H1 (cell line): ENCODE data around the gene GRM1. TPM values are rescaled to one million over a fixed set of nuclear protein-coding genes. Genes with fewer than 3 reads are reported as not detected.

Source experiments
- CTCF ChIA-PET: fragments of 300-600 bp; sonication (Branson Sonifier 250); formaldehyde crosslinking; loops from one replicate; lab custom pipeline; 2021; ENCODE audit not compliant: partially characterized antibody; lab: Charles Lee
- POLR2A ChIA-PET: fragments of 300-600 bp; sonication (Branson Sonifier 250); formaldehyde crosslinking; loops from one replicate; lab custom pipeline; 2021; ENCODE audit warnings: inconsistent platforms; ENCODE audit not compliant: partially characterized antibody; lab: Charles Lee
- DNase-seq, 2 experiments: peaks; one replicate each; pipeline versions ENCODE4 v3.0.0 to v3.0.0-alpha.2; 2010 to 2022; ENCODE audit warnings: low spot score in 2 of 2, low read depth in 1 of 2, mixed read lengths in 1 of 2
- FAIRE-seq: peaks from 2 replicates; lab custom pipeline; 2011; peaks lifted over from hg19 to GRCh38; lab: Jason Lieb, UNC
- H2AFZ ChIP-seq: 2 replicates; pipeline ENCODE4 v1.8.1; 2012; ENCODE audit warnings: low read length, inconsistent platforms
- H2AK5ac ChIP-seq: 2 replicates; pipeline ENCODE4 v1.6.1; 2013; ENCODE audit warnings: low read depth, low read length
- H2BK120ac ChIP-seq: replicated peaks from 2 replicates; pipeline ENCODE3; 2013; ENCODE audit warnings: low read depth, low read length, inconsistent platforms
- H2BK12ac ChIP-seq: 2 replicates; pipeline ENCODE4 v1.6.1; 2013; ENCODE audit warnings: low read depth, low read length
- H2BK15ac ChIP-seq: 2 replicates; pipeline ENCODE4 v1.6.1; 2013; ENCODE audit warnings: low read length
- H2BK20ac ChIP-seq: 2 replicates; pipeline ENCODE4 v1.6.1; 2013; ENCODE audit warnings: low read length
- H2BK5ac ChIP-seq: 2 replicates; pipeline ENCODE4 v1.6.1; 2013; ENCODE audit warnings: low read depth, low read length
- H3K14ac ChIP-seq: 2 replicates; pipeline ENCODE4 v1.6.1; 2013; ENCODE audit warnings: inconsistent platforms; ENCODE audit not compliant: insufficient read length
- H3K18ac ChIP-seq: 2 replicates; pipeline ENCODE4 v1.6.1; 2013; ENCODE audit warnings: low read length; ENCODE audit errors: extremely low read depth
- H3K23ac ChIP-seq: 2 replicates; pipeline ENCODE4 v1.6.1; 2013; ENCODE audit warnings: inconsistent platforms; ENCODE audit not compliant: insufficient read length
- H3K23me2 ChIP-seq: 2 replicates; pipeline ENCODE4 v1.6.1; 2013; ENCODE audit warnings: low read depth, low read length
- H3K27ac ChIP-seq: 2 replicates; pipeline ENCODE4 v1.6.1; 2011; ENCODE audit warnings: low read depth, low read length, inconsistent platforms
- H3K27me3 ChIP-seq, 4 experiments: replicated peaks in 1 of 4; 1 replicate in 1 of 4; 2 replicates in 3 of 4; pipeline versions ENCODE4 v1.6.1 to v1.8.1; 2011 to 2013; ENCODE audit warnings: low read length in 3 of 4, mild to moderate bottlenecking in 3 of 4, inconsistent platforms in 2 of 4, mixed read lengths in 2 of 4, moderate library complexity in 1 of 4; ENCODE audit not compliant: control insufficient read depth in 3 of 4, insufficient read depth in 3 of 4; ENCODE audit errors: extremely low read depth in 1 of 4
- H3K36me3 ChIP-seq, 4 experiments: 2 replicates each; pipeline versions ENCODE4 v1.6.1 to v1.8.1; 2011 to 2013; ENCODE audit warnings: mild to moderate bottlenecking in 4 of 4, low read length in 3 of 4, moderate library complexity in 2 of 4, control low read depth in 1 of 4, inconsistent platforms in 1 of 4; ENCODE audit not compliant: insufficient read depth in 4 of 4, control insufficient read depth in 2 of 4
- H3K4ac ChIP-seq: replicated peaks from 2 replicates; pipeline ENCODE3; 2013; ENCODE audit warnings: low read length, low read depth, mixed read lengths, inconsistent platforms; ENCODE audit not compliant: insufficient read length
- H3K4me1 ChIP-seq, 4 experiments: replicated peaks in 1 of 4; 1 replicate in 1 of 4; 2 replicates in 3 of 4; pipeline versions ENCODE4 v1.6.1 to v1.8.1; 2011 to 2013; ENCODE audit warnings: low read length in 3 of 4, inconsistent platforms in 2 of 4, mixed read lengths in 1 of 4; ENCODE audit not compliant: insufficient read depth in 4 of 4, control insufficient read depth in 3 of 4
- H3K4me2 ChIP-seq, 2 experiments: 2 replicates each; pipeline versions ENCODE4 v1.6.1 to v1.8.1; 2011 to 2013; ENCODE audit warnings: low read depth in 2 of 2, low read length in 2 of 2, control low read depth in 1 of 2, inconsistent platforms in 1 of 2, mild to moderate bottlenecking in 1 of 2; ENCODE audit not compliant: insufficient read depth in 1 of 2
- H3K4me3 ChIP-seq, 4 experiments: fragments of 200-600, 300-600 bp in 1 of 4; sonication (generic), shearing (Covaris generic), sonication (Bioruptor Twin) in 1 of 4; 2 replicates each; pipeline versions ENCODE4 v1.5.1 to v1.8.1; 2011 to 2016; ENCODE audit warnings: low read length in 4 of 4, low read depth in 3 of 4, control low read depth in 2 of 4, inconsistent platforms in 2 of 4, mild to moderate bottlenecking in 2 of 4, mixed read lengths in 1 of 4, moderate library complexity in 1 of 4; ENCODE audit not compliant: insufficient read depth in 2 of 4; ENCODE audit errors: extremely low read depth in 1 of 4
- H3K56ac ChIP-seq: replicated peaks from 2 replicates; pipeline ENCODE3; 2013; ENCODE audit warnings: low read depth, mild to moderate bottlenecking, mixed read lengths, low read length, inconsistent platforms; ENCODE audit not compliant: insufficient read length
- H3K79me1 ChIP-seq: 2 replicates; pipeline ENCODE4 v1.6.1; 2013; ENCODE audit warnings: low read depth, low read length, control low read depth
- H3K79me2 ChIP-seq, 2 experiments: 2 replicates each; pipeline versions ENCODE4 v1.6.1 to v1.8.1; 2012 to 2013; ENCODE audit warnings: low read length in 2 of 2, mild to moderate bottlenecking in 2 of 2, inconsistent platforms in 1 of 2; ENCODE audit not compliant: insufficient read depth in 2 of 2, control insufficient read depth in 1 of 2
- H3K9ac ChIP-seq, 4 experiments: replicated peaks in 1 of 4; 1 replicate in 1 of 4; 2 replicates in 3 of 4; pipeline versions ENCODE4 v1.6.1 to v1.8.1; 2011 to 2013; ENCODE audit warnings: low read depth in 3 of 4, low read length in 3 of 4, control low read depth in 2 of 4, mild to moderate bottlenecking in 2 of 4, moderate library complexity in 2 of 4, inconsistent platforms in 1 of 4; ENCODE audit errors: extremely low read depth in 1 of 4
- H3K9me3 ChIP-seq, 2 experiments: 2 replicates each; pipeline versions ENCODE4 v1.6.1 to v1.8.1; 2012 to 2013; ENCODE audit warnings: mild to moderate bottlenecking in 2 of 2, moderate library complexity in 2 of 2, control low read depth in 1 of 2, inconsistent platforms in 1 of 2, low read depth in 1 of 2, low read length in 1 of 2, mixed read lengths in 1 of 2; ENCODE audit not compliant: insufficient read depth in 2 of 2
- H4K20me1 ChIP-seq, 2 experiments: replicated peaks in 1 of 2; 2 replicates each; pipeline versions ENCODE3 to v1.8.1; 2011 to 2013; ENCODE audit warnings: inconsistent platforms in 2 of 2, low read length in 2 of 2, mild to moderate bottlenecking in 1 of 2; ENCODE audit not compliant: insufficient read depth in 2 of 2, control insufficient read depth in 1 of 2
- H4K5ac ChIP-seq: 2 replicates; pipeline ENCODE4 v1.6.1; 2013; ENCODE audit warnings: low read length, low read depth, mixed read lengths, inconsistent platforms; ENCODE audit not compliant: insufficient read length
- H4K8ac ChIP-seq: 2 replicates; pipeline ENCODE4 v1.8.0; 2013; ENCODE audit warnings: mild to moderate bottlenecking, moderate library complexity, low read length, inconsistent platforms; ENCODE audit not compliant: insufficient read depth; ENCODE audit errors: extremely low read depth
- H4K91ac ChIP-seq: replicated peaks from 2 replicates; pipeline ENCODE3; 2013; ENCODE audit warnings: low read length, mixed read lengths, inconsistent platforms; ENCODE audit not compliant: insufficient read length
- CBX8 ChIP-seq: fragments of 300-800, 300-1000 bp; sonication (generic); IDR thresholded peaks from 2 replicates; pipeline ENCODE4 v1.7.1; 2016; ENCODE audit warnings: low read depth, low read length, borderline replicate concordance
- EGR1 ChIP-seq: IDR thresholded peaks from 2 replicates; pipeline ENCODE4 v1.6.1; 2011; ENCODE audit warnings: low read depth, low read length, borderline replicate concordance
- EP300 ChIP-seq, 2 experiments: IDR thresholded peaks; 1 replicate in 1 of 2; 2 replicates in 1 of 2; pipeline ENCODE4 v1.6.1; 2011 to 2012; ENCODE audit warnings: low read depth in 2 of 2, low read length in 2 of 2, mild to moderate bottlenecking in 2 of 2, borderline replicate concordance in 1 of 2, inconsistent platforms in 1 of 2, moderate library complexity in 1 of 2
- GABPA ChIP-seq: IDR thresholded peaks from 2 replicates; pipeline ENCODE4 v1.6.1; 2011; ENCODE audit warnings: mild to moderate bottlenecking, low read length, moderate library complexity, borderline replicate concordance; ENCODE audit not compliant: insufficient read depth
- HDAC2 ChIP-seq, 2 experiments: fragments of 300-600 bp in 1 of 2; sonication (generic) in 1 of 2; IDR thresholded peaks; 2 replicates each; pipeline ENCODE4 v1.6.1; 2011 to 2012; ENCODE audit warnings: low read depth in 2 of 2, low read length in 2 of 2, mild to moderate bottlenecking in 2 of 2, moderate library complexity in 2 of 2, borderline replicate concordance in 1 of 2, inconsistent platforms in 1 of 2
- JUN ChIP-seq: IDR thresholded peaks from 2 replicates; pipeline ENCODE4 v1.6.1; 2011; ENCODE audit warnings: low read depth, mild to moderate bottlenecking, improper control_type of control experiment, low read length
- NANOG ChIP-seq: IDR thresholded peaks from 2 replicates; pipeline ENCODE4 v1.6.1; 2011; ENCODE audit warnings: low read length, low read depth, mild to moderate bottlenecking, inconsistent platforms; ENCODE audit not compliant: insufficient read depth, poor library complexity, severe bottlenecking
- NRF1 ChIP-seq: IDR thresholded peaks from 2 replicates; pipeline ENCODE4 v1.6.1; 2011; ENCODE audit warnings: mild to moderate bottlenecking, low read depth, low read length, improper control_type of control experiment
- PHF8 ChIP-seq: fragments of 200-600 bp; sonication (generic); conservative IDR thresholded peaks from 2 replicates; pipeline ENCODE4 v1.7.1; 2012; ENCODE audit warnings: low read depth, mild to moderate bottlenecking, inconsistent platforms, low read length, moderate library complexity
- SP1 ChIP-seq: IDR thresholded peaks from 2 replicates; pipeline ENCODE4 v1.6.1; 2011; ENCODE audit warnings: low read depth, low read length
- TBP ChIP-seq: IDR thresholded peaks from 2 replicates; pipeline ENCODE4 v1.6.1; 2011; ENCODE audit warnings: low read depth, low read length, improper control_type of control experiment
- YY1 ChIP-seq: IDR thresholded peaks from 2 replicates; pipeline ENCODE4 v1.6.1; 2011; ENCODE audit warnings: low read depth, mild to moderate bottlenecking, low read length
- WGBS, 2 experiments: shearing (Covaris generic) in 1 of 2; methylation state at CpG; one replicate each; pipeline versions ENCODE4 v1.1.6 to v1.1.7; 2013 to 2015; ENCODE audit warnings: low lambda C conversion rate in 2 of 2, mixed read lengths in 2 of 2, inconsistent platforms in 1 of 2, low coverage in 1 of 2, missing lambda C conversion rate in 1 of 2; ENCODE audit not compliant: insufficient replicate concordance in 2 of 2, insufficient coverage in 1 of 2, insufficient read length in 1 of 2; ENCODE audit errors: extremely low coverage in 1 of 2, missing lambda C conversion rate in 1 of 2; 5-methylcytosine and 5-hydroxymethylcytosine counted together
- polyA plus RNA-seq, 7 experiments: library from polyadenylated mRNA; depleted of rRNA in 3 of 7; stranded (reverse) in 5 of 7; unstranded in 2 of 7; fragments of >200 nt in 5 of 7; fragments of 200-250 nt in 2 of 7; gene quantifications; 1 replicate in 5 of 7; 2 replicates in 1 of 7; 4 replicates in 1 of 7; pipeline versions ENCODE4 v1.2.1 to v1.2.3, GENCODE V29; 2011 to 2013; ENCODE audit warnings: missing spikeins in 2 of 7, mixed read lengths in 2 of 7
- total RNA-seq: library from RNA; stranded (reverse); fragmentation: NEBNext Ultra II Directional; extraction: Animal tissue kit (Norgen Biotek cat#: 25700); gene quantifications from 2 replicates; pipeline ENCODE4 v1.2.1, GENCODE V29; 2021

The GRM1 gene
- total and polyA plus RNA-seq, 2 of the 8 experiments (the other 6 are each of a cell fraction or from before 2014, with no cell fraction given): 0.15 to 1.3 TPM

DNA sequence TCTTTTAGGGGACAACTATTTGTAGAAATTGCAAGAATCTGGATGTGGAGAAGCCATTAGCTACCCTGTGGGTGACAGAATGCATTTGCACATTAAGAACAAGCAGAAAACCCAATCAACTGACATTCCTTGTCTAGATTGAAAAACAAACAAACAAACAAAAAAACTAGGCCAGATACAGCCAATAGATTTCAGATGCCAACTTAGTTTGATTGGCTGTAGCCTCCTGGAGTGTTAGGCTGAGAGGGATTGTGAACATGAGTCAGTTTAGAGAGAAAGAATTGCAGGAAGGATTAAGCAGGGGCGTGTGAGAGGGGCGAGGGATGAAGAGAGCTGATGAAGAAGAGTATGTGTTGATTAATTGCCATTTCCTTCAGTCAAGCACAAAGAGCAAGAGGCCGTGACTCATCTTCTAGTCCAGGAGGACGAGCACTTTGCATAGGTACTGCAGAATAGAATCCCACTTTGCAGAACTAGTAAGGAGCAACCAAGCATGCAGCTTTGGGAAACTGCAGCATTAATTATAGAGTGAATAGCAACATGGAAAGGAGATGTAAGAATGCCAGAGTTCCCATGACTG lies 326.7 kb downstream of the GRM1 start:
- POLR2A ChIA-PET: no interaction called here
- DNase-seq: no peak
- no peak overlapping the region for H2BK120ac ChIP-seq
- CTCF ChIA-PET: interaction anchor here (1.2 kb wide), 1 partner anchor 8 kb away, joined by 3 read pairs; no protein-coding TSS in a partner anchor
- no peak overlapping the region for H2BK5ac ChIP-seq
- H3K27ac ChIP-seq: no peak overlapping the region
- no peak overlapping the region for H3K4ac ChIP-seq
- no peak overlapping the region for H3K18ac ChIP-seq
- H4K91ac ChIP-seq: no peak overlapping the region
- no peak overlapping the region for H3K9ac ChIP-seq
- no peaks in the 10 kb centered on the region for H3K23me2 ChIP-seq
- H3K79me2 ChIP-seq: no peaks in the 10 kb centered on the region
- no peaks in the 10 kb centered on the region for H3K79me1 ChIP-seq
- no peak overlapping the region for H2AFZ ChIP-seq
- H4K8ac ChIP-seq: no peak overlapping the region
- H2BK20ac ChIP-seq: no peak overlapping the region; the same call in 1 of the 2 replicates
- no peak overlapping the region for H3K56ac ChIP-seq
- no peaks in the 10 kb centered on the region for H3K27me3 ChIP-seq
- H2AK5ac ChIP-seq: no peak overlapping the region
- H3K36me3 ChIP-seq: no peaks in the 10 kb centered on the region
- H2BK12ac ChIP-seq: no peak overlapping the region
- H3K14ac ChIP-seq: no peak overlapping the region
- no peak overlapping the region for H3K4me2 ChIP-seq
- no peak overlapping the region for H3K23ac ChIP-seq
- no peak overlapping the region; a peak in 1 of 8 replicates for H3K4me3 ChIP-seq
- WGBS, 2 experiments: 78% methylated on average over 4 of the region's 4 CpGs; no CpG with 5 or more reads in 1 of the 2 experiments
- FAIRE-seq: no peak
- no peaks in the 10 kb centered on the region for H3K9me3 ChIP-seq
- no peak overlapping the region for H4K5ac ChIP-seq
- TF ChIP-seq JUN (no peak), TBP (no peak), EP300 (IDR thresholded peaks at IDR 0.05; ENCODE audit: borderline replicate concordance in 1 of 2, low read depth in 2 of 2, low read length in 2 of 2) (no peak), EGR1 (no peak), GABPA (no peak), NANOG (no peak), NRF1 (no peak), YY1 (no peak), SP1 (no peak), PHF8 (no peak), CBX8 (no peak), HDAC2 (IDR thresholded peaks at IDR 0.05; ENCODE audit: borderline replicate concordance in 1 of 2, low read depth in 2 of 2, low read length in 2 of 2) (no peak)
- TF ChIP-seq, all 59 proteins: peak for 0
- peaks cover 3 to 10% (median 5%) of the 10 kb centered on the region in 4 experiments; a peak in 5 of 7 replicates for H3K4me1 ChIP-seq
- H2BK15ac ChIP-seq: no peak overlapping the region
- H4K20me1 ChIP-seq: no peaks in the 10 kb centered on the region
